Liver (tissue), 9 donors: ENCODE measurements around the gene SEMA3B. TPM values are rescaled to one million over a fixed set of nuclear protein-coding genes. Genes with fewer than 3 reads are reported as not detected.

Source experiments
- DNase-seq: peaks from one replicate; pipeline ENCODE4 v3.0.0-alpha.2; 2017; ENCODE audit warnings: low spot score
- H3K27ac ChIP-seq, 2 donors: one replicate each; pipeline ENCODE4 v1.7.0; 2013; ENCODE audit warnings: inconsistent platforms in 2 of 2, low read length in 2 of 2, control low read depth in 1 of 2, low read depth in 1 of 2, mild to moderate bottlenecking in 1 of 2
- H3K27me3 ChIP-seq, 4 donors: one replicate each; pipeline versions ENCODE4 v1.6.1 to v1.7.0; 2013; ENCODE audit warnings: low read length in 3 of 4, inconsistent platforms in 1 of 4, mild to moderate bottlenecking in 1 of 4, moderate library complexity in 1 of 4; ENCODE audit not compliant: control insufficient read depth in 4 of 4, insufficient read depth in 4 of 4
- H3K36me3 ChIP-seq, 4 donors: one replicate each; pipeline versions ENCODE4 v1.6.1 to v1.7.0; 2013; ENCODE audit warnings: low read length in 3 of 4, mild to moderate bottlenecking in 3 of 4, low read depth in 1 of 4, moderate library complexity in 1 of 4; ENCODE audit not compliant: control insufficient read depth in 4 of 4, insufficient read depth in 3 of 4
- H3K4me1 ChIP-seq, 4 donors: one replicate each; pipeline versions ENCODE4 v1.6.1 to v1.7.0; 2013; ENCODE audit warnings: low read length in 3 of 4, mild to moderate bottlenecking in 3 of 4, moderate library complexity in 1 of 4; ENCODE audit not compliant: control insufficient read depth in 4 of 4, insufficient read depth in 4 of 4
- H3K4me3 ChIP-seq, 3 donors: one replicate each; pipeline versions ENCODE4 v1.6.1 to v1.7.0; 2013; ENCODE audit warnings: low read length in 3 of 3, control low read depth in 1 of 3, low read depth in 1 of 3, mild to moderate bottlenecking in 1 of 3
- H3K9ac ChIP-seq, 2 donors: one replicate each; pipeline ENCODE4 v1.7.0; 2013; ENCODE audit warnings: low read length in 2 of 2, mild to moderate bottlenecking in 2 of 2, moderate library complexity in 2 of 2, control low read depth in 1 of 2, low read depth in 1 of 2
- H3K9me3 ChIP-seq, 4 donors: one replicate each; pipeline versions ENCODE4 v1.6.1 to v1.7.0; 2013; ENCODE audit warnings: low read length in 3 of 4; ENCODE audit not compliant: control insufficient read depth in 4 of 4
- CTCF ChIP-seq: fragments of 150-350 bp; IDR thresholded peaks from 2 replicates; pipeline ENCODE4 v1.5.1; 2017; ENCODE audit warnings: improper control_type of control experiment, low read depth, low read length; ENCODE audit not compliant: missing input control
- EGR1 ChIP-seq, 2 donors: IDR thresholded peaks; 2 replicates each; pipeline ENCODE4 v1.6.1; 2016 to 2018; ENCODE audit warnings: antibody characterized with exemption in 2 of 2, low read depth in 2 of 2
- FOXA1 ChIP-seq: IDR thresholded peaks from 2 replicates; pipeline ENCODE4 v1.6.1; 2016; ENCODE audit warnings: antibody characterized with exemption
- FOXA2 ChIP-seq: IDR thresholded peaks from 2 replicates; pipeline ENCODE4 v1.6.1; 2016; ENCODE audit warnings: antibody characterized with exemption
- HNF4A ChIP-seq, 2 donors: conservative IDR thresholded peaks; 2 replicates each; pipeline ENCODE4 v1.6.1; 2016; ENCODE audit warnings: antibody characterized with exemption in 2 of 2, mild to moderate bottlenecking in 2 of 2
- HNF4G ChIP-seq: IDR thresholded peaks from 2 replicates; pipeline ENCODE4 v1.6.1; 2016; ENCODE audit warnings: antibody characterized with exemption
- NR2F2 ChIP-seq: IDR thresholded peaks from 2 replicates; pipeline ENCODE4 v1.6.1; 2016; ENCODE audit warnings: antibody characterized with exemption
- RAD21 ChIP-seq, 2 donors: IDR thresholded peaks; 2 replicates each; pipeline ENCODE4 v1.6.1; 2016; ENCODE audit warnings: antibody characterized with exemption in 2 of 2, mild to moderate bottlenecking in 2 of 2
- RXRA ChIP-seq, 2 donors: IDR thresholded peaks; 2 replicates each; pipeline ENCODE4 v1.6.1; 2017 to 2018; ENCODE audit warnings: antibody characterized with exemption in 2 of 2, mild to moderate bottlenecking in 1 of 2
- SP1 ChIP-seq: IDR thresholded peaks from 2 replicates; pipeline ENCODE4 v1.6.1; 2018; ENCODE audit warnings: antibody characterized with exemption, mild to moderate bottlenecking
- TAF1 ChIP-seq: conservative IDR thresholded peaks from 2 replicates; pipeline ENCODE4 v1.6.1; 2016; ENCODE audit warnings: antibody characterized with exemption, mild to moderate bottlenecking
- YY1 ChIP-seq: IDR thresholded peaks from 2 replicates; pipeline ENCODE4 v1.6.1; 2016; ENCODE audit warnings: antibody characterized with exemption, mild to moderate bottlenecking
- ZBTB33 ChIP-seq: IDR thresholded peaks from 2 replicates; pipeline ENCODE4 v1.6.1; 2016; ENCODE audit warnings: antibody characterized with exemption
- WGBS: extraction: QIAGEN DNeasy Blood & Tissue Kit; methylation state at CpG from one replicate; pipeline ENCODE4 v1.1.7; 2013; 5-methylcytosine and 5-hydroxymethylcytosine counted together
- polyA plus RNA-seq, 2 donors: library from polyadenylated mRNA; stranded (reverse) in 1 of 2; unstranded in 1 of 2; fragments of 200-250 nt in 1 of 2; fragments of >200 nt in 1 of 2; fragmentation: Nextera tagmentation in 1 of 2; extraction: Ambion mirVana in 1 of 2; gene quantifications; one replicate each; pipeline versions ENCODE4 v1.2.1 to v1.2.3, GENCODE V29; 2013 to 2015
- total RNA-seq, 2 donors: library from RNA; depleted of rRNA; stranded (reverse); fragments of >200 nt; gene quantifications; one replicate each; pipeline ENCODE4 v1.2.3, GENCODE V29; 2014
- donor health status: healthy.
- donor health status: healthy.
- donor health status: healthy.
- donor health status: healthy.
- donor health status: healthy.

The SEMA3B gene
- total and polyA plus RNA-seq, 4 donors = 0.40 to 1.5 (median 0.93) TPM

GRCh38 chr3:50278123-50278879, 9.4 kb downstream of the SEMA3B start:
- Histone ChIP-seq H3K9me3 (no peaks in the 10 kb centered on the region), H3K27me3 (peaks cover 0 to 2% (median 0%) of the 10 kb centered on the region in 4 donors), H3K27ac (no peak overlapping the region), H3K9ac (no peak overlapping the region), H3K4me3 (no peak overlapping the region), H3K36me3 (no peaks in the 10 kb centered on the region), H3K4me1 (peaks cover 2 to 30% (median 10%) of the 10 kb centered on the region in 4 donors)
- TF ChIP-seq RXRA (IDR thresholded peaks at IDR 0.05) = no peak
- no peak for TF ChIP-seq HNF4G
- no peak for TF ChIP-seq RAD21 (IDR thresholded peaks at IDR 0.05)
- no peak for TF ChIP-seq HNF4A (conservative IDR thresholded peaks at IDR 0.05)
- TF ChIP-seq YY1 = no peak
- TF ChIP-seq TAF1 = no peak
- TF ChIP-seq NR2F2 = no peak
- TF ChIP-seq ZBTB33 = no peak
- WGBS = 86% methylated on average over 4 of the region's 4 CpGs
- DNase-seq = no peak

- Histone ChIP-seq H3K9ac (no peak within 1 kb of the TSS), H3K4me1 (peaks cover 2 to 24% (median 7%) of the 10 kb centered on the region in 4 donors), H3K27ac (no peak within 1 kb of the TSS), H3K27me3 (peaks cover 0 to 2% (median 0%) of the 10 kb centered on the region in 4 donors), H3K9me3 (no peaks in the 10 kb centered on the region), H3K4me3 (no peak within 1 kb of the TSS), H3K36me3 (no peaks in the 10 kb centered on the region)
- no peak for DNase-seq
- TF ChIP-seq TAF1 (no peak), FOXA1 (no peak), RAD21 (IDR thresholded peaks at IDR 0.05) (no peak), NR2F2 (no peak), YY1 (no peak), ZBTB33 (no peak), HNF4A (conservative IDR thresholded peaks at IDR 0.05) (no peak), FOXA2 (no peak), EGR1 (IDR thresholded peaks at IDR 0.05; ENCODE audit: low read depth in 2 of 2) (no peak), CTCF (no peak), SP1 (no peak)
- WGBS = 80% methylated on average over 2 of the region's 2 CpGs
Observed at GRCh38 chr3:50278880-50279224, 9.9 kb downstream of the SEMA3B start, which contains the start of gene LSMEM2. TSS of gene LSMEM2 (plus strand) at chr3:50279087. CDS start at chr3:50279114, 27 bp downstream.
